Gastrocnemius medialis (tissue), 4 donors: ENCODE data around the gene COLQ. TPM values are rescaled to one million over a fixed set of nuclear protein-coding genes. Genes with fewer than 3 reads are reported as not detected.

Experiments used
- ATAC-seq, 2 donors: fragments of 150-250 bp; one replicate each; pipeline ENCODE4 v1.9.1; 2016
- DNase-seq, 2 donors: peaks; one replicate each; pipeline ENCODE4 v3.0.0-alpha.2; 2019
- H3K27ac ChIP-seq, 4 donors: fragments of 200-600 bp; sonication (generic); 1 replicate in 1 of 4; 2 replicates in 3 of 4; pipeline ENCODE4 v1.5.1; 2016 to 2018; ENCODE audit warnings: mild to moderate bottlenecking in 2 of 4, moderate library complexity in 1 of 4
- H3K27me3 ChIP-seq, 3 donors: fragments of 200-600 bp; sonication (generic) in 2 of 3; 1 replicate in 1 of 3; 2 replicates in 2 of 3; pipeline versions ENCODE4 v1.5.1 to v1.6.0; 2016 to 2019; ENCODE audit warnings: mild to moderate bottlenecking in 1 of 3, moderate library complexity in 1 of 3
- H3K36me3 ChIP-seq, 2 donors: fragments of 200-600 bp; sonication (generic) in 1 of 2; one replicate each; pipeline ENCODE4 v1.5.1; 2017 to 2018
- H3K4me1 ChIP-seq, 2 donors: fragments of 200-600 bp; sonication (generic) in 1 of 2; one replicate each; pipeline ENCODE4 v1.5.1; 2016 to 2017; ENCODE audit warnings: mild to moderate bottlenecking in 2 of 2
- H3K4me3 ChIP-seq, 4 donors: fragments of 200-600 bp; sonication (generic) in 3 of 4; 1 replicate in 1 of 4; 2 replicates in 3 of 4; pipeline ENCODE4 v1.5.1; 2016 to 2019; ENCODE audit warnings: mild to moderate bottlenecking in 2 of 4
- H3K9me3 ChIP-seq, 3 donors: fragments of 200-600 bp; sonication (generic) in 2 of 3; 1 replicate in 1 of 3; 2 replicates in 2 of 3; pipeline ENCODE4 v1.5.1; 2016 to 2019
- POLR2A ChIP-seq, 2 donors: fragments of 450-650 bp; IDR thresholded peaks; one replicate each; pipeline ENCODE4 v1.6.1; 2017; ENCODE audit warnings: antibody characterized with exemption in 2 of 2, mild to moderate bottlenecking in 2 of 2, moderate library complexity in 2 of 2
- in situ Hi-C, 4 donors: fragments of 200-750 bp; cut with MboI; loops; one replicate each; pipeline versions ENCODE4 v1.15.0 to v1.8.0; 2017; ENCODE audit warnings: low sequenced_read_pairs in 4 of 4
- intact Hi-C: fragments of 100-400 bp; cut with DNase I; formaldehyde crosslinking; loops from one replicate; pipeline ENCODE4 v1.15.1; 2023; ENCODE audit warnings: low total_unique reads
- total RNA-seq, 4 donors: library from RNA; depleted of rRNA; stranded (reverse); fragments of >200 nt; gene quantifications; one replicate each; pipeline versions ENCODE4 v1.1.0 to v1.2.3, GENCODE V29; 2016
- TF ChIP-seq, protein P1 (sequence below), 5 experiments: fragments of 450-650 bp in 3 of 5; fragments of 200-600 bp in 2 of 5; sonication (generic) in 2 of 5; IDR thresholded peaks in 4 of 5; conservative IDR thresholded peaks in 1 of 5; 1 replicate in 4 of 5; 2 replicates in 1 of 5; pipeline ENCODE4 v1.5.1; 2016 to 2019; ENCODE audit warnings: antibody characterized with exemption in 5 of 5, mild to moderate bottlenecking in 3 of 5, moderate library complexity in 3 of 5

The COLQ gene
- total RNA-seq, 4 donors from 2014 or later, result 2.8 to 4.7 (median 3.0) TPM

DNA sequence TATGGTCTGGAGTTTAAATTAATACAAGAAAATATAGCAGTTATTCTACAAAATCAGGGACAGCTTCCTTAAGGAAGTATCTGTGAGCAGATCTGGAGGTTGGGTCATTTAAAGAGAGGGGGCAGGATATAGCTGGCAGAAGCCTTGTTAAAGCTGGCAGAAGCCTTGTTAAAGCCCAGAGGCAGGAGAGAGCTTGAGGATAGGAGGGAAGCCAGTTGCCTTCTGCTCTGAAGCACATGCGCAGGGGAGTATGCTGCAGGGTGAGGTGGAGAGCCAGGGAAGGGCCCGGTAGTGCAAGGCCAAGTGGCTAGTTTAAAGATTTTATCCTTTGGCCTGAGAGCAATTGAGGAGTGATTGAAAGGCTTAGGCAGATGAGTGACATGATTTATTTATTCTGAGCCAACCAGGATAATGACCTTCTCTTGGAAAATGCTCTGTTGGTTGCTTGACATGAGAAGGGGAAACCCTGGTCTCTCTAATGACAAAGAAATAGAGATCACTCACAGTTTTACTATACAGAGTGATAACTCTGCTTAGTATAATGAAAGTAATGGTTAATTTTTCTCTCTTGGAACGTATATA is 90.2 kb downstream of the COLQ start:
- intact Hi-C loops (no loop called here), in situ Hi-C loops (loop anchor here in 1 of 4 donors (25.0 kb wide), 1 partner anchor 131 kb away; no protein-coding TSS in a partner anchor)
- no peaks in the 10 kb centered on the region for H3K27me3 ChIP-seq
- H3K27ac ChIP-seq, result no peak overlapping the region
- H3K4me1 ChIP-seq, result peaks cover 25 to 32% of the 10 kb centered on the region in 2 donors
- H3K4me3 ChIP-seq, result no peak overlapping the region
- peaks cover 0 to 58% of the 10 kb centered on the region in 2 donors for H3K36me3 ChIP-seq
- no peaks in the 10 kb centered on the region for H3K9me3 ChIP-seq
- TF ChIP-seq POLR2A (IDR thresholded peaks at IDR 0.05), result no peak
- TF ChIP-seq, protein P1, sequence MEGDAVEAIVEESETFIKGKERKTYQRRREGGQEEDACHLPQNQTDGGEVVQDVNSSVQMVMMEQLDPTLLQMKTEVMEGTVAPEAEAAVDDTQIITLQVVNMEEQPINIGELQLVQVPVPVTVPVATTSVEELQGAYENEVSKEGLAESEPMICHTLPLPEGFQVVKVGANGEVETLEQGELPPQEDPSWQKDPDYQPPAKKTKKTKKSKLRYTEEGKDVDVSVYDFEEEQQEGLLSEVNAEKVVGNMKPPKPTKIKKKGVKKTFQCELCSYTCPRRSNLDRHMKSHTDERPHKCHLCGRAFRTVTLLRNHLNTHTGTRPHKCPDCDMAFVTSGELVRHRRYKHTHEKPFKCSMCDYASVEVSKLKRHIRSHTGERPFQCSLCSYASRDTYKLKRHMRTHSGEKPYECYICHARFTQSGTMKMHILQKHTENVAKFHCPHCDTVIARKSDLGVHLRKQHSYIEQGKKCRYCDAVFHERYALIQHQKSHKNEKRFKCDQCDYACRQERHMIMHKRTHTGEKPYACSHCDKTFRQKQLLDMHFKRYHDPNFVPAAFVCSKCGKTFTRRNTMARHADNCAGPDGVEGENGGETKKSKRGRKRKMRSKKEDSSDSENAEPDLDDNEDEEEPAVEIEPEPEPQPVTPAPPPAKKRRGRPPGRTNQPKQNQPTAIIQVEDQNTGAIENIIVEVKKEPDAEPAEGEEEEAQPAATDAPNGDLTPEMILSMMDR (IDR thresholded peaks at IDR 0.05 in 4 of 5, conservative IDR thresholded peaks at IDR 0.05 in 1 of 5), result no peak
- DNase-seq, result no peak
- ATAC-seq, result no peak

- ATAC-seq (no peak), DNase-seq (no peak)
- H3K27me3 ChIP-seq, result no peaks in the 10 kb centered on the region
- H3K4me1 ChIP-seq, result peaks cover 32 to 38% of the 10 kb centered on the region in 2 donors
- H3K27ac ChIP-seq, result no peak overlapping the region
- no peak for TF ChIP-seq POLR2A (IDR thresholded peaks at IDR 0.05)
- TF ChIP-seq, protein P1 (IDR thresholded peaks at IDR 0.05 in 4 of 5, conservative IDR thresholded peaks at IDR 0.05 in 1 of 5), result no peak
- no peak overlapping the region for H3K4me3 ChIP-seq
- H3K9me3 ChIP-seq, result no peaks in the 10 kb centered on the region
- peaks cover 0 to 54% of the 10 kb centered on the region in 2 donors for H3K36me3 ChIP-seq
- in situ Hi-C loops, result loop anchor here in 1 of 4 donors (25.0 kb wide), 1 partner anchor 132 kb away; no protein-coding TSS in a partner anchor
- intact Hi-C loops, result no loop called here
These were observed 90.9 kb downstream of the COLQ start for GRCh38 chr3:15430624-15431023.

DNA sequence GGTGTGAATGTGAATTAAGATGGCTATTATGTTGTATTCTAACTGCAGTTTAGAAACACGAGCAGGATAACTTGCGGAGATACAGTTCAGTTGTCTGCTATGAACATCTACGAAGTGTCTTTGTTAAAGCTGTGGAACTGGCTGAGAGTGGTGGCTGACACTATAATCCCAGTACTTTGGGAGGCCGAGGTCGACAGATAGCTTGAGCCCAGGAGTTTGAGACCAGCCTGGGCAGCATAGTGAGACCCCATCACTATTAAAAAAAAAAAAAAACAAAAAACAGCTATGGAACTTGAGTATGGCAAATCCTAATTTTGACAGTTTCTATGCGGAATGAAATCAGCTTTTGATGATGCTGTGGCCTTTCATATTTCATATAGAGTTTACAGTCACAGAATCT is 92.4 kb downstream of the COLQ start:
- TF ChIP-seq, protein P1 (IDR thresholded peaks at IDR 0.05 in 4 of 5, conservative IDR thresholded peaks at IDR 0.05 in 1 of 5), result no peak
- intact Hi-C loops (loop anchor here (5.0 kb wide), 1 partner anchor 227 kb away; no protein-coding TSS in a partner anchor), in situ Hi-C loops (loop anchor here (5.0 to 25.0 kb wide), 3 partner anchors 126 to 133 kb away; no protein-coding TSS in a partner anchor)
- no peaks in the 10 kb centered on the region for H3K9me3 ChIP-seq
- H3K4me1 ChIP-seq, result peaks cover 33 to 40% of the 10 kb centered on the region in 2 donors
- ATAC-seq, result no peak
- H3K4me3 ChIP-seq, result peak overlapping the region; percentile 80 to 100 (median 90)
- H3K36me3 ChIP-seq, result peaks cover 0 to 49% of the 10 kb centered on the region in 2 donors
- no peaks in the 10 kb centered on the region for H3K27me3 ChIP-seq
- DNase-seq, result no peak
- H3K27ac ChIP-seq, result peak overlapping the region in 1 of 4 donors; percentile 88

DNA sequence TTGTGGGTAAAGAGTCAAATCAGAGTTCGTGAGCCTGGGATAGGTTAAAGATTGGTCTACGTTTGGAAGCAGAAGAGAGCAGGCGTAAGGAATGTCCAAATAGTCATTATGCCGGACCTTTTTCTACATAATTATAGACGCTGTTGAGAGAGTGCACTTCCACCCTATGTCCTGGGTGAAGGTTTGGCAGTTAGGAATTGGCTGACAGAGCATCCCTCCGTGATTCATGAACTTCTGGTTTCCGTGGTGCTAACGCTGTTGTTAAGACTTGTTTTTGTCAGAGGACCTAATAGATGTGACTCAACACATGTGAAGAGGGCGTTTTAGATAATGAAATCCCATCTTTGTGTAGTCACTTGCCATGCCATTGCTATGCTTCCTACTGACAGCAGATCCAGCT is 93.0 kb downstream of the COLQ start:
- TF ChIP-seq POLR2A (IDR thresholded peaks at IDR 0.05), result no peak
- TF ChIP-seq, protein P1 (IDR thresholded peaks at IDR 0.05 in 4 of 5, conservative IDR thresholded peaks at IDR 0.05 in 1 of 5), result no peak
- peak overlapping the region; percentile 80 to 100 (median 90) for H3K4me3 ChIP-seq
- H3K27me3 ChIP-seq, result no peaks in the 10 kb centered on the region
- H3K27ac ChIP-seq, result peak overlapping the region; percentile 85 to 88 (median 87)
- ATAC-seq, result no peak
- peaks cover 33 to 40% of the 10 kb centered on the region in 2 donors for H3K4me1 ChIP-seq
- no peak for DNase-seq
- intact Hi-C loops, result loop anchor here (5.0 kb wide), 1 partner anchor 226 kb away; no protein-coding TSS in a partner anchor
- H3K9me3 ChIP-seq, result no peaks in the 10 kb centered on the region
- H3K36me3 ChIP-seq, result peaks cover 0 to 49% of the 10 kb centered on the region in 2 donors
- in situ Hi-C loops, result loop anchor here (5.0 to 25.0 kb wide), 3 partner anchors 126 to 134 kb away; no protein-coding TSS in a partner anchor
